Neural cell (in vitro differentiated cells): ENCODE results near the gene CDC20. TPM values are rescaled to one million over a fixed set of nuclear protein-coding genes. Genes with fewer than 3 reads are reported as not detected.

Experiments
- H2AFZ ChIP-seq: fragments of 200-600, 300-800 bp; sonication (generic), shearing (Covaris generic); 2 replicates; pipeline ENCODE4 v1.6.0; 2014; ENCODE audit warnings: low read depth, mild to moderate bottlenecking, antibody characterized with exemption, low read length, moderate library complexity
- H3F3A ChIP-seq: fragments of 200-600 bp; shearing (Covaris generic); 2 replicates; pipeline ENCODE4 v1.6.1; 2016; ENCODE audit warnings: mild to moderate bottlenecking, moderate library complexity, mixed read lengths, antibody characterized with exemption, low read length; ENCODE audit not compliant: insufficient read depth, poor library complexity, severe bottlenecking
- H3K27ac ChIP-seq: fragments of 200-600, 300-800 bp; sonication (generic), shearing (Covaris generic); 2 replicates; pipeline ENCODE4 v1.5.1; 2014; ENCODE audit warnings: mild to moderate bottlenecking, low read length, moderate library complexity
- H3K27me3 ChIP-seq: fragments of 300-800, 200-600 bp; sonication (generic), shearing (Covaris generic); 2 replicates; pipeline ENCODE4 v1.6.0; 2014; ENCODE audit warnings: mild to moderate bottlenecking, low read depth, low read length, moderate library complexity; ENCODE audit not compliant: insufficient read depth
- H3K36me3 ChIP-seq: fragments of 300-800, 200-600 bp; sonication (generic), shearing (Covaris generic); 2 replicates; pipeline ENCODE4 v1.5.1; 2014; ENCODE audit warnings: mild to moderate bottlenecking, antibody characterized with exemption, low read length, moderate library complexity; ENCODE audit not compliant: insufficient read depth
- H3K4me2 ChIP-seq: fragments of 300-800, 200-600 bp; sonication (generic), shearing (Covaris generic); 2 replicates; pipeline ENCODE4 v1.6.0; 2014; ENCODE audit warnings: mild to moderate bottlenecking, low read length
- H3K4me3 ChIP-seq: fragments of 300-800, 200-600 bp; sonication (generic), shearing (Covaris generic); 2 replicates; pipeline ENCODE4 v1.5.1; 2014; ENCODE audit warnings: mild to moderate bottlenecking, low read length, moderate library complexity
- H3K79me2 ChIP-seq: fragments of 200-600 bp; shearing (Covaris generic); replicated peaks from 2 replicates; pipeline ENCODE4 v1.6.0; 2014; ENCODE audit warnings: mild to moderate bottlenecking, low read length, moderate library complexity; ENCODE audit not compliant: insufficient read depth
- H3K9ac ChIP-seq: fragments of 300-800, 200-600 bp; sonication (generic), shearing (Covaris generic); 2 replicates; pipeline ENCODE4 v1.6.1; 2016; ENCODE audit warnings: mild to moderate bottlenecking, low read length, mixed read lengths
- H3K9me2 ChIP-seq: fragments of 200-600 bp; shearing (Covaris generic); 2 replicates; pipeline ENCODE4 v1.6.1; 2016; ENCODE audit warnings: mild to moderate bottlenecking, low read length, mixed read lengths; ENCODE audit not compliant: insufficient read depth
- H3K9me3 ChIP-seq: fragments of 200-600, 300-800 bp; sonication (generic), shearing (Covaris generic); 2 replicates; pipeline ENCODE4 v1.6.1; 2016; ENCODE audit warnings: mild to moderate bottlenecking, mixed run types, low read length, moderate library complexity, mixed read lengths
- H4K20me1 ChIP-seq: fragments of 200-600 bp; shearing (Covaris generic); 2 replicates; pipeline ENCODE4 v1.6.1; 2016; ENCODE audit warnings: mild to moderate bottlenecking, mixed run types; ENCODE audit not compliant: insufficient read depth
- CTCF ChIP-seq: fragments of 450-650 bp; IDR thresholded peaks from 2 replicates; pipeline ENCODE4 v1.5.1; 2014; ENCODE audit warnings: antibody characterized with exemption, mild to moderate bottlenecking, moderate library complexity; ENCODE audit not compliant: poor library complexity, severe bottlenecking
- EP300 ChIP-seq: fragments of 450-650 bp; conservative IDR thresholded peaks from 2 replicates; pipeline ENCODE4 v1.6.1; 2014; ENCODE audit warnings: antibody characterized with exemption, mild to moderate bottlenecking, moderate library complexity; ENCODE audit not compliant: poor library complexity, severe bottlenecking
- EZH2 ChIP-seq: fragments of 200-600, 300-800 bp; shearing (Covaris generic), sonication (generic); IDR thresholded peaks from 2 replicates; pipeline ENCODE4 v1.6.1; 2014; ENCODE audit warnings: antibody characterized with exemption, low read length, borderline replicate concordance, mild to moderate bottlenecking; ENCODE audit not compliant: insufficient read depth, poor library complexity, severe bottlenecking
- MXI1 ChIP-seq: fragments of 450-650 bp; conservative IDR thresholded peaks from 2 replicates; pipeline ENCODE4 v1.6.1; 2014; ENCODE audit warnings: antibody characterized with exemption, mild to moderate bottlenecking; ENCODE audit not compliant: poor library complexity, severe bottlenecking
- POLR2AphosphoS5 ChIP-seq: IDR thresholded peaks from 2 replicates; pipeline ENCODE4 v1.6.1; 2012
- RAD21 ChIP-seq: fragments of 450-650 bp; conservative IDR thresholded peaks from 2 replicates; pipeline ENCODE4 v1.6.1; 2014; ENCODE audit warnings: antibody characterized with exemption, mild to moderate bottlenecking, moderate library complexity
- REST ChIP-seq: IDR thresholded peaks from 2 replicates; pipeline ENCODE4 v1.6.1; 2012; ENCODE audit warnings: borderline replicate concordance
- SMC3 ChIP-seq: fragments of 450-650 bp; conservative IDR thresholded peaks from 2 replicates; pipeline ENCODE4 v1.6.1; 2014; ENCODE audit warnings: antibody characterized with exemption, mild to moderate bottlenecking, moderate library complexity; ENCODE audit not compliant: poor library complexity
- TAF1 ChIP-seq: IDR thresholded peaks from 2 replicates; pipeline ENCODE4 v1.6.1; 2012; ENCODE audit warnings: low read depth
- polyA plus RNA-seq: library from polyadenylated mRNA; depleted of rRNA; stranded (reverse); fragments of >200 nt; gene quantifications from 2 replicates; pipeline ENCODE4 v1.2.3, GENCODE V29; 2014

CDC20 gene
- polyA plus RNA-seq, 1 donor from 2014 or later = 2.8 TPM

GRCh38 chr1:43319288-43319687 lies 39.5 kb upstream of the CDC20 start:
- Histone ChIP-seq H3K9me2 (no peaks in the 10 kb centered on the region), H3K36me3 (no peaks in the 10 kb centered on the region), H4K20me1 (no peaks in the 10 kb centered on the region), H3K9me3 (no peaks in the 10 kb centered on the region), H3K4me3 (no peak overlapping the region), H3K4me2 (no peak overlapping the region), H3K27ac (no peak overlapping the region), H3K27me3 (no peaks in the 10 kb centered on the region), H3K9ac (no peak overlapping the region), H3F3A (no peaks in the 10 kb centered on the region), H3K79me2 (no peaks in the 10 kb centered on the region), H2AFZ (no peak overlapping the region)
- TF ChIP-seq SMC3 = no peak

GRCh38 chr1:43319766-43320165 lies 39.0 kb upstream of the CDC20 start:
- H4K20me1 ChIP-seq = no peaks in the 10 kb centered on the region
- no peak overlapping the region for H3K4me2 ChIP-seq
- H3K9me3 ChIP-seq = no peaks in the 10 kb centered on the region
- H3F3A ChIP-seq = no peaks in the 10 kb centered on the region
- no peak overlapping the region for H3K4me3 ChIP-seq
- TF ChIP-seq RAD21 (no peak), REST (no peak)
- no peak overlapping the region for H3K27ac ChIP-seq
- H3K9me2 ChIP-seq = no peaks in the 10 kb centered on the region
- H3K9ac ChIP-seq = no peak overlapping the region
- H2AFZ ChIP-seq = no peak overlapping the region
- no peaks in the 10 kb centered on the region for H3K27me3 ChIP-seq
- no peaks in the 10 kb centered on the region for H3K79me2 ChIP-seq
- no peaks in the 10 kb centered on the region for H3K36me3 ChIP-seq

- no peaks in the 10 kb centered on the region for H3K36me3 ChIP-seq
- no peak overlapping the region for H3K9ac ChIP-seq
- H3K4me2 ChIP-seq = no peak overlapping the region
- H3F3A ChIP-seq = no peaks in the 10 kb centered on the region
- no peaks in the 10 kb centered on the region for H3K9me2 ChIP-seq
- H3K4me3 ChIP-seq = no peak overlapping the region
- H2AFZ ChIP-seq = no peak overlapping the region
- no peak overlapping the region for H3K27ac ChIP-seq
- no peaks in the 10 kb centered on the region for H3K9me3 ChIP-seq
- no peaks in the 10 kb centered on the region for H4K20me1 ChIP-seq
- no peaks in the 10 kb centered on the region for H3K27me3 ChIP-seq
- no peak for TF ChIP-seq REST
- TF ChIP-seq POLR2AphosphoS5 = no peak
- no peak for TF ChIP-seq RAD21
- TF ChIP-seq TAF1 = no peak
- no peak for TF ChIP-seq CTCF
- no peak for TF ChIP-seq EP300
- TF ChIP-seq EZH2 = no peak
- no peak for TF ChIP-seq SMC3
- no peak for TF ChIP-seq MXI1
- no peaks in the 10 kb centered on the region for H3K79me2 ChIP-seq
Measured at GRCh38 chr1:43321331-43321891, 37.4 kb upstream of the CDC20 start.
